NCI-H82 treated with DMSO at 0.1 percent for 48 hours (cell line): ENCODE measurements around the gene CD44.

ENCODE experiments used
- DNase-seq: peaks from one replicate; lab custom pipeline; 2025; ENCODE audit not compliant: unreplicated experiment; lab: John Stamatoyannopoulos, UW

Gene CD44

DNA sequence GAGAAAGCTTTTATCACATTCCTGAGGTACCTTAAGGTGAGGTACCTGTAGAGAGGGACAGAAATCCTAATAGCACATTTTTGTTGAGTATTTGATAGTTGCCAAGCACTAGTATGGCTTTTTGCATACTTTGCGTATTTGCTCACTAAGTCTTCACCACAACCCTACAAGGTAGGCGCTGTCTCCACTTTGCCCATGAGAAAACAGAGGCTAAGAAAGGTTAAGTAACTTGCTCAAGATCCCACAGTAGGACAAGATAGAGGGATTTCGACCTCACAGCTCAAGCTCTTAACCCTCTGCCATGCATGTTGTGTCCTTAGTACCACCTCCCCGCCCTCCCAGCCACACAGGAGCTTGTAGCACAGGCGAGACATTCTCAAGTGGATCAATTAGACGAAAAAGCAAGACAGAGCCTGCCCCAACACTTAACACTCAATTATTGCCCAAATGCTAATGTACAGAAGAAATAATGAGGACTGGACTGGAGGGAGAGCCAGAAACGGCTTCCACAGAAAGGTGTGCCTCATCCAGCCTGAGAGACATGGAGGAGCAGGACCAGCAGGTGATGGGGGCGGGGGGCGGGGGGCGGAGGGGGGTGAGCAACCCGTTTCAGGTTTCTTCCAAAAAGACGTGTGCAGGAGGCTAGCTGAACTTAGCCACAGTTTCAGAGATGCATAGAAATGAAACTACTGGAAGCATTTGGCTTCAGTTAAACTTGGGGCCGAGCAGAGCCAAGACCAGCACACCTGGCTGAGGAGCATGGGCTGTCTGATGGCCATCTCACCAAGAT lies 26.7 kb upstream of the CD44 start:
- no peak for DNase-seq

DNA sequence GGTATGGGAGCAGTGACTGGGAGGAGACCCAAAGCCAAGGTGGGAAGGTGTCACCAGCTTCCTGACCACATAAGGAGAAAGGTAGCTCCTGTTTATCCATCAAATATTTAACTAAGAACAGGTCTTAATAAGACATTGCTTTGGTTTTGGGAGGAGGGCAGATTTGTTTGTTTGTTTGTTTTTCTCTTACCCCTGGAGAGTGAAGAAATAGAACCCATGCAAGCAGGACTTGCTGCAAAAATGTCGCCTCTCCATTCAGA lies 26.2 kb upstream of the CD44 start:
- no peak for DNase-seq

DNA sequence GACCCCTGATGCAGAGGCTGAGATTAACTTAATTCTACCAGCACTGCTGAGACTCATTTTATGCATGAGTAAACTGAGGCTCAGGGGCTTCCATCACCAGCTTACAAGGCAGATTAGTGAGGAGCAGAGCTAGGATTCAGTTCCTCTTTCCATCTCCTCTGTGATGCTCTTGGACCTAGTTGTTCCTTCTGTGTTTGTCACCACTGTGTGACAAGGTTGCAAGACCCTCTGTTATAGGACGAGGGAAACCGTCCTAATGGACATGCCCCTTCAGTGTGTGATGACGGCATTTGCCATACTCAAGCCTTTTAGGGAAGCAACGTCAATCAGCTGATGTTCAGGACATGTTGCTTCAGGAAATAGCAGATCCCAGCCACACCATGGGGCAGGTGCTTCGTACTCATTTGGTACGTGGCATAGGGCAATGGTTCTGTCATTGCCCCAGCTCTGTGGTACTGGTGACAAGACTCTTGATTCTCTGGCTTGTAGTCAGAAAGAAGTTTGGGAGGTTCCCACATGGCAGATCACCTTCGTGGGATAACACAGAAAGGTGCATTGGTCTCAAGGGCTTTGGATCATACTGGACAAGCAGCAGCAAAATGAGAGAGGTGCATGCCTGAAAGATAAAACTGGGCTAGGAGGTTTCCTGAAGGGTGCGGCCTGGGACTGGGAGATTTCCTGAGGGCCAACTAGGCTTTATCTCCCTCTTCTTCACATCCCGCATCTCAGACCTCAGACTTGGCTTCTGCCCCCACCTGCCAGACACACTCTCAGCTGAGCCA lies 23.9 kb upstream of the CD44 start:
- DNase-seq = no peak

DNA sequence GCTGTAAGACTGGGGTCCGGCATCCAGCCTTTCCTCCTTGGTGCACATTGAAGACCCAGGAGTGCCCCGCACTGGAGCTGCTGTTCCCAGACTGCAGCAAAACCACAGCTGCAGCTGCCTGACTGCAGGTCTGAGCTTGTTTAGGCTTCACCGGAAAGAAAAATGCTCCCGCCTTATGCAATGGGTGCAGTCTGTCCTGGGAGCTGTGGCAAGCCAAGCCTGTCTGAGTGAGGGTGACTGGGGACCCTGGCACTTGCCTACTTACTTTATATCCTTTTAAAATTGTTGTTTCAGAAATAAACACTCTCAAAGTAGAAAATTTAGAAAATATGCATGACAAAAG lies 23.3 kb upstream of the CD44 start:
- no peak for DNase-seq

GRCh38 chr11:35116245-35116644 lies 22.7 kb upstream of the CD44 start:
- no peak for DNase-seq

GRCh38 chr11:35116762-35117640 lies 22.0 kb upstream of the CD44 start:
- DNase-seq = no peak

- DNase-seq = no peak
Measured at GRCh38 chr11:35118906-35119305, 20.1 kb upstream of the CD44 start.

DNA sequence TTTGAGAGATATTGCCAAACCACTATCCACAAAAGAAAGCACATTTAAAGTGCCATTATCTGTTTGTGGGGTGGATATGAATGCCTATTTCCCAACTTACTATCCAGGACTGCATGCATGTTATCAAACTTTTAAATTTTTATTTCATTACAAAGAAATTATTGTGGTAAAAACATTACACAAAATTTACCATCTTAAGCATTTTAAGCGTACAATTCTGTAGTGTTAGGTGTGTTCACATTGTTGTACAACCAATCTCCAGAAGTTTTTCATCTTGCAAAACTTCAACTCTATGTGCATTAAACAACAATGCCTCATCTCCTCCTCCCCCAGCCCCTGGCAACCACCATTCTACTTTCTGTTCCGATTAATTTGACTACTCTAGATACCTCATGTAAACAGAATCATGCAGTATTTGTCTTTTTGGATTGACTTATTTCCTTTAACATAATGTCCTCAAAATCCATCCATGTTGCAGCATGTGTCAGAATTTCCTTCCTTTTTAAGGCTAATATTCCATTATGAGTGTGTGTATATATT lies 17.6 kb upstream of the CD44 start:
- DNase-seq = no peak

DNA sequence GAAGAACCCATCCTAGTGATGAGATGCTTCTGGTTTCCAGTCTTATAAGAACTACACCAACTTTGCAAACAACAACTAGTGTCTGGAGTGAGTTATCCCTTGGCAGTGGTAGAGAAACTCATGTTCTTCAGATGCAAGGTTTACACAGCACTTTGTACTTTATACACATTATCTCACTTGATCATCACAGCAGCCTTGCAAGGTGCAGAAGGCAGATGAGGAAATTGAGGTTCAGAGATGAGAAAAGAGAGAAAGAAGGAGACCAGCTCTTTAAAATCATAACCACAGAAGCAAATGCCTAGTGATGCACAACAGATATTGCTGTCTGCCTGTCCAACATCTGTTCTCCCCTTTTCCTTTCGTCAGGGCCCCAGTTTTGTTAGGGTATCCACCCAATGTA lies 16.7 kb upstream of the CD44 start:
- DNase-seq = no peak

DNA sequence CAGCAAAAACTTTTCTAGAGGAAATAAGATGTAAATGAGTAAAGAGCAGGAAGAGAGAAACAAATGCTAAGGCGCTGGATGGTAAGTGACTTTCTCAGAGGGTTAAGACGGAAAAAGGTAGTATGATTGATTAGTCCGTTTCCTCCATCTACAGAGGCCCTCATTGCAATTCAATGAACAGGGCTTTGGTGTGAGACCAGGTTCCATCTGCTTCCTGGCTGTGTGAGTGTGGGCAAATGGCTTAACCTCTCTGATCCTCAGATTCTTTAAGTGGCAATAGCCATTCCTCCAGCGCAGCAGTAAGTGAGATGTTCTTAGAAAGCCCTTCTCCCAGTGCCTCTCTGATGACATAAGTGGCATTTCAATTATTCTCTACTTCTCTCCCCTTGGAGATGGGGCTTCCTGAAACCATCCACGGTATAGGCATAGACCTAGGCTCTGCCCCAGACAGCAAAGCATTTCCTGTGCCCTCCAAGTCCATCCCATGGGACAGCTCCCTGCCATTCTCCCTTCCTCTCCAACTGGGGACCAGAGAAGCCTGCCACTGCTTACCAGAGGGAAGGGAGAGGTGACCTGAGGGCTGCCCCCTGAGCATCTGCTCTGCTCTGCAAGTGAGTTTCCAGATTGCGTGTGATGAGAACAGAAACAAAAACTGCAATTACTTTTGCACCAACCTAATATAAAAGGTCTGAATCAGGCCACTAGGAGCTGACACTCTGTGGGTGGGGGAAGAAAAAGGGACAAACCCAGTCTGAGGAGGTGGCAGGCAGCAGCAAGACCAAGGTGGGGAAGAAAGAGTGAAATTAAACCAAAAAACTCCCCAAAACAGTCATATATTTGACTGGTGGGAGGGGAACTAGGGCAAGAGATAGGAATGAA lies 12.7 kb upstream of the CD44 start:
- no peak for DNase-seq

DNA sequence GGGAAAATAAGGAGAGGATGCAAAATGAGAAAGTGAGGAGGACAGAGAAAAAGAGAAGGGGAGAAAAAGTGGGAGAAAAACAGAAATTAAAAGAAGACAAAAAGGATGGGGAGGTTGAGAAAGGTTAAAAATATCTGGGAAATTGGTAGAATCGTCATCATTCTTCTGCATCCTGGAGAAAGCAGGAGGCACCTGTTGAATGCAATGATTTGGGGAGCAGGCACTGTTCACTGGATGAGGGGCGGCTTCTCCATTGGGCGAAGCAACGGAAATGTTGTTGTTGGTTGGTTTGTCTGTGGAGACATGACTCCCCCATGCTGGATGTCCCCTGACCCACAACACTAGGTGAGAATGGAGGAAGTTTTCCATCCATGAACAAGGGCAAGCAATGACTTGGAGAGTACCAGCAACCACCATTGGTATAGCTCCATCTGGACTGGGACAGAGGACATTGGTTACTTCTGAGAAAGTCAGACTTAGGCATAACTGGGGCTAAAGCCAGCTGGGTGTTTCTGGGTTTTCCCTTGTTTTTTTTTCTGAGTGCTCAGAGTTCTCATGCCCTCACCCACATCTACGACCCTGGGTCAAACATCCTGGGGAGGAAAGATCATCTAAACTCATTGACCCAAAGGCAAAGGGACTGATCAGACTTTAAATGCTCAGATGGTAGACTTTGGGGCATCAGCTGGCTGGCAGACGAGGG lies 11.9 kb upstream of the CD44 start:
- DNase-seq = no peak

DNA sequence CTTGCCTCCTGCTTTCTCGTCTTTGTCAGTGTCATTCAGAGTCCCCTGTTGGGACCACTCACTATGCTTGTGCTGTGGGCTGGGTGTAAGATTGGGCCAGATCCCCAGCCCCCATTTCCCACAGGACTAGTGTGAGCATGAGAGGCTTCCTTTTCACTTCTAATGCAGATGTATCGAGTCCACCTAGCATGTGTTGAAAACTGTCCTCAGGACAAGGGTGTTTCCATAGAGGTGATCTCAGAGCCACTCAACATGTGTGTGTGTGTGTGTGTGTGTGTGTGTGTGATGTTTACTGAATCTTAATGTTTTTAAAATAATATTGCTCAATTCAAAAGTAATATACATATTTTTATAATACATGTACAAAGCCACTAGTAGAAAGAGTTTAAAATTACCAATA lies 11.4 kb upstream of the CD44 start:
- DNase-seq = no peak

- DNase-seq = no peak
Measured at GRCh38 chr11:35131094-35131493, 7.9 kb upstream of the CD44 start.

GRCh38 chr11:35131886-35132285 lies 7.1 kb upstream of the CD44 start:
- DNase-seq = no peak

DNA sequence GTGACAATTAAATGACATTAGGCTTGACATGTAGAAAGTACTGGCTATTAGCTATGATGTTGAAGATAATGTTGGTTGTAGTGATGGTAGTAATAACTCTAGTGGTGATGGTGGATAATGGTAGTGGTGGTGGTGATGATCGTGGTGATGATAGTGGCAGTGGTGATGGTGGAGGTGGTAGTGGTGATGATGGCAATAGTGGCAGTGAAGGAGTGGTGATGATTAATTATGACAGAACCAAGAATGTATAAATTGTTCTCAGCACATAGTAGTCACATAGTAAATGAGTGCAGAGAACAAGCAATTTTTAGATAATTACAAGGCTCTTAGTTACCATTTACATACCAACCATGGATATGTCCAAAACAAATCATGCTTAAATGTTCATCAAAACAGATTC lies 5.3 kb upstream of the CD44 start:
- DNase-seq = no peak

DNA sequence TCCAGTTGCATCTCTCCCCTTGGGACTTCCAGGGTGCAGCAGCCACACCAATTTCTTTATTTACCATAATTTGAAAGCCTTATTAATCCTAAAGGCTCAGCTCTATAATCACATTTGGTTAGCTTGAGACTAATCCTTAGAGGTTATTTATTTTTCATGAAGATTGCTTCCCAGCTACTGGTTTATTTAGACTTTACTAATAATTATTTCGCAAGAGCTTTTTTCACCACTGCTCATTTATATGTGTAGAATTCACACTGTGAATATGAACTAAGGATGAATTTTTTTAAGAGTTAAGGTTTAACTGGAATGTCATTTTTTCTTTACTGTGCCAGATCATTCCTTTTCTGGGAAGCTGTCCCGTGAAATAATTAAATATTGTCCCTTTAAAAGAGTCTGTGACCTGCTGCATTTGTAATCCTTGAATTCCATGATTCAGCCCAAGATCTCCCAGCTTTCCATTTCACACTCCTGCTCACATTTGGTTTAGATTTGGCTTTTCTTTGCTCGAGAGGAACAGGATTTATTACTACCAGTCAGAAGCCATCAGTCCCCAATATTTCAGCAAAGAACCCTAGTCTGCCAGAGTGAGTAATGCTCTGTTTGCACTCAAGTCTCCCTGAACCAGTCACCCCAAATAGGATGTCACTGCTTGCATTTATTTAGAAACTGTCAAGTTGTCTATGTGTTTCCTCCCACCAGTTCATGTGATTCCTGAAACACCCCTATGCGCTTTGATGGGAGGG lies 4.4 kb upstream of the CD44 start:
- DNase-seq = no peak

GRCh38 chr11:35135222-35135621 lies 3.7 kb upstream of the CD44 start:
- DNase-seq = no peak

DNA sequence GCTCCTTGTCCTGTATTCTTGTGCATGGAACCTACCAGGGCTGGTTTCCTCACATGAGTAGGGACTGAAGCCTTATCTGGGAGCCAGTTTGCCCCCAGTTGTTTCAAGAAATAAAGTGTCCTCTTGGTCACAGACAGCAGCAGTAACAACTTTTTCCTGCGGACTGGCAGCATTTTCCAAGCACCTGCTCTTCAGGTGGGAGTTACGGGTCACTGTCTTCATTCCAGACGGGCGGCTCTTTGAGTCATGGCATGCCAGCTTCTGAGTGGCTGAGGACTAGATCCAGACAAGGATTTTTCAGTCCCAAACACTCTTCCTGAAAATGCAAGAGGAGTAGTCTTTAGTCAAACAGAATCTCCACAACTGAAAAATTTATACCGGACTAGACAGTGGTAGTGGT lies 2.7 kb upstream of the CD44 start:
- DNase-seq = no peak

DNA sequence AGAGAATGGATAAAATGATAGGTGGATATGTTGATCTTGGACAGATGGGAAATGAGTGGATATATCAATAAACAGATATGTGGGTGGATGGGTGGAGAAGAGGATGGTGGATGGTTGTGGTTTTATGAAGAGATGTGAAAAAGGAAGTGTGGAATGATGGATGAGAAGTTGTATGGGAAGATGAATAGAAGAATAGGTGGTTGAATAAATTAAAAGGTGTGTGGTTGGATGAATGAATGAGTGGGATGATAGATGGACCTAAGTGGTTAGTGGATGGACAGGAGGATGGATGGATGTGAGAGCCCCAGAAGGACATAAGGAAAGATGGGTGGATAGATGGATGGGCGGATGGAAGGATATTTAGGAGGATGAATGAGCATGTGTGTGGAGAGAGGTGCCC lies 913 bp upstream of the CD44 start:
- DNase-seq = no peak

GRCh38 chr11:35138606-35138942 lies 397 bp upstream of the CD44 start:
- no peak for DNase-seq
